GM12873 (cell line): ENCODE measurements around the gene COMMD6.

Experiments
- TF ChIP-seq, protein P1 (sequence below): IDR thresholded peaks from 2 replicates; pipeline ENCODE4 v1.5.1; 2012; ENCODE audit warnings: low read depth, mild to moderate bottlenecking, moderate library complexity, low read length, control low read depth; ENCODE audit not compliant: insufficient read depth; ENCODE audit errors: missing control alignments

Gene COMMD6

DNA sequence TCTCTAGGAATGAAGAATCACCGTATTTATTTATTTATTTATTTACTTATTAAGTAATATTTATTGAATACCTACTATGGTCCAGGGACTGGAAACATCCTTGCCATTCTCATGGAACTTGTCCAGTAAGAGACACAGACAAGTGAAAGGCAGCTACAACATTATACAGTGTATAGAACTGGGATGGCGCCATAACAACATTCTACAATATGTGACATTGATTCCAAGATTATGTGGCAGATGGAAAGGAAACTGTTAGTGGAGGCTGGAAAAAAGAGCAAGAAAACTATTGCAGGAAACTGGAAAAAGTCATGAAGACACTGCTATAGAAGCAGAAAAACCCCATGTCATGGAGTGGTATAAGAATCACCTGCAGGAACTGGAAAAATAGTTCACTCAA, 46.3 kb downstream of the COMMD6 start:
- TF ChIP-seq, protein P1, sequence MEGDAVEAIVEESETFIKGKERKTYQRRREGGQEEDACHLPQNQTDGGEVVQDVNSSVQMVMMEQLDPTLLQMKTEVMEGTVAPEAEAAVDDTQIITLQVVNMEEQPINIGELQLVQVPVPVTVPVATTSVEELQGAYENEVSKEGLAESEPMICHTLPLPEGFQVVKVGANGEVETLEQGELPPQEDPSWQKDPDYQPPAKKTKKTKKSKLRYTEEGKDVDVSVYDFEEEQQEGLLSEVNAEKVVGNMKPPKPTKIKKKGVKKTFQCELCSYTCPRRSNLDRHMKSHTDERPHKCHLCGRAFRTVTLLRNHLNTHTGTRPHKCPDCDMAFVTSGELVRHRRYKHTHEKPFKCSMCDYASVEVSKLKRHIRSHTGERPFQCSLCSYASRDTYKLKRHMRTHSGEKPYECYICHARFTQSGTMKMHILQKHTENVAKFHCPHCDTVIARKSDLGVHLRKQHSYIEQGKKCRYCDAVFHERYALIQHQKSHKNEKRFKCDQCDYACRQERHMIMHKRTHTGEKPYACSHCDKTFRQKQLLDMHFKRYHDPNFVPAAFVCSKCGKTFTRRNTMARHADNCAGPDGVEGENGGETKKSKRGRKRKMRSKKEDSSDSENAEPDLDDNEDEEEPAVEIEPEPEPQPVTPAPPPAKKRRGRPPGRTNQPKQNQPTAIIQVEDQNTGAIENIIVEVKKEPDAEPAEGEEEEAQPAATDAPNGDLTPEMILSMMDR: no peak

DNA sequence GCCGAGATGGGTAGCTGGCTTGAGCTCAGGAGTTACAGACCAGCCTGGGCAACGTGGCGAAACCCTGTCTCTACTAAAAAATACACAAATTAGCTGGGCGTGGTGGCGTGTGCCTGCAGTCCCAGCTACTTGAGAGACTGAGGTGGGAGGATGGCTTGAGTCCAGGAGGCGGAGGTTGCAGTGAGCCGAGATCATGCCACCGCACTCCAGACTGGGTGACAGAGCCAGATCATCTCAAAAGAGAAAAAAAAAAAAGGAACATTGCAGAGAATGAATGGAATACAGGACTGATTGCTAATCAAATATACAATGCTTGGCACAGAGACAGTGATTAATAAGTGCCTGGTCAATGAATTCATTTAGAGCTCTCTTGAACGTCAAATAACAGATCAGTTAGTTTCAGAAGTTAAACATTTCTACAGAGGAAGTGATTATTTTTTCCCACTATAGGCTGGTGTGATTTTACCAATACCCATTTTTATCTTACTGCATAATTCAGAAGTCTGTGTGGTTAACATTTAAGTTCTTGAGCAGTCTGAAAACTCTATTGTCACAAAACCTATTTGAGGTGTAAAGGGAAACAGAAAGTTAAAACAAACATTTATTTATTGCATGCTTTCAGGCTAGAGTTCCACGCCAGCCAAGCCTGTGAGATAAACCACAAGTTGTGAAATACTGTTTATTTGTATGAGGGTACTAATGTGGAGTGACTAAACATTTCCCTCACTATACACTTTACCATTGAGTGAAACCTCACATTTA, 48.0 kb downstream of the COMMD6 start:
- TF ChIP-seq, protein P1: no peak

DNA sequence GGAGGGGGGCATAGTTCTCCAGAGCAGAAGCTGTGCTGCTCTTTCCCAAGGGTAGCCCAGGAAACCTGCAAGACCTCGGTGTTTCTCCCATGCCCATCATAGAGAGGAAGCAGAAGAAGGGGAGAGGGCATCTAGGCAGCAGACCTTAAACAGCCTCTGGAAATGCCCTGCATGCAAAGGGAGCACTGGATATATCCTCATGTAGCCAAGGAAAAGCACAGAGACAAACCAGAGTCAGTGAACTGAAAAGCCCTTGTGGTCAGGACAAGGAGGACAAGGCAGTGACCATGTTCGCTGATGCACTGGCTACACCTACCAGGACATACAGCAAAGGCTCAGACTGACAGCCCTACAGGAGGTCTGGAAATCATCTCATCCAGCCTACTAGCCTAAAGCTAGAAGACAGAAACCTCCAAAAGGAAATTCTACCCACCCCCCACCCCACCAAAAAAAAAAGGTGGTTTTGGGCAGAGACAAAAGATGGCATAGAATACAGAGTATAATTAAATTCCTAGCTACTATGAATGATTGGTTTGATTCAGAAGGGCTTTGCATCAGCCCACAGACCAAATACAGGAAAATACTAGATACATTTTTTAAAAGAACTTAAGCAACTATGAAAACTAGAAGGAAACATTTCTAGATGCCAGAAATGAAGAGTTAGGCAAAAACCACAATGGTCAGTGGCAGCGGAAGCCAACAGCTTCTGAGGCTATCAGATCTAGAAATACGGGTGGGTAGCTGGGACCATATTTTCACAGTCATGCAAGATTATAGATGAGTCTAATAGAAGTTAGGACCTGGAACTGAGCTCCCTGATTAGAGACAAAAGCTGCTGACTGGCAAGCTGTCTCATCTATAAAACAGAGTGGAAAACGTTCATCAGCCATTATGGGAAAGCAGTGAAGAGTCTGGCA, 51.2 kb downstream of the COMMD6 start:
- TF ChIP-seq, protein P1: no peak

DNA sequence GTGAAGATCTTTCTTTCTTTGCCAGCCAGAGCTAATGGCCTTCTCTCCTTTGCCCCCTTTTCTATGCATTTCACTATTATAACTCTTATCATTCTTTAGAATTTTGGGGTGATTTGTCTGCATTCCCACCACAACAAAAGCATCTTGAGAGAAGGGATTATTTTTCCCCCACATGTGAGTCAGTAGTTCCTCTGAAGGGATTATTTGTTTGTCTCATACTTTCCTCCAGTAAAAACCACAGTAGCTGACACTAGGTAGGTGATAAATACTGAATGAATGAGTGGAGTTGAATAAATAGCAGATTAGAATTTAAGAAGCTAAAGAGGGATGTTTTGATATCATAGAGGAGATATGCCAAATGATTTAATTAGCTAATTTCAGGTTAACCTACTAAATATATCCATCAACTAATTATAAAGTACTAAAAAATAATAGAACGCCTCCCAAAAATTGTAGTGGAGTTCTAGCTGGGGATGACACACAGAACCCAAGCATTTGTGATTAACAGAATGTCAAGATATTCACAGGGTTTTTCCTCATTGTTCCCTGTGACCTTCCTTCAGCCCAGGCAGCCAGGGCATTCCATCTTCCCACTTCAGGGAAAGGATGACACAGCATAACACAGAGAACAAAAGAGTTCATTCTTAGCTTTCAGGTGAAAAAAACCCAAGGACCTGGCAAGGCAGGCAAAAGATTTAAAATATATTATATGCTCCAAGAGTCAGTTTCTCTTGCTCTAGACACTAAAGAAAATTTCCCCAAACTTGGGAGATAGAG, 52.2 kb downstream of the COMMD6 start:
- TF ChIP-seq, protein P1: no peak

DNA sequence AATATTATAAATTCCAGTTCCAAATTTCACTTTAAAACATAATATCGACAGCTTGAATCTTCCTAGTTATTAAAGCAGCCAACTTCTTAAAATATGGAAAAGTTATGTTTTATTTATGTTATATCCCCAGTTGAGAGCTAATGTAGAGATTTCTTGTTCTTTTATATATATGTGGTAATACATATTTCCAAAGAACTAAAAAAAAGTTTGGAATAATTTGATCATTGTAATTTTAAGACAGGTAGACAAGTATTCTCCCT, 54.9 kb downstream of the COMMD6 start:
- TF ChIP-seq, protein P1: no peak

DNA sequence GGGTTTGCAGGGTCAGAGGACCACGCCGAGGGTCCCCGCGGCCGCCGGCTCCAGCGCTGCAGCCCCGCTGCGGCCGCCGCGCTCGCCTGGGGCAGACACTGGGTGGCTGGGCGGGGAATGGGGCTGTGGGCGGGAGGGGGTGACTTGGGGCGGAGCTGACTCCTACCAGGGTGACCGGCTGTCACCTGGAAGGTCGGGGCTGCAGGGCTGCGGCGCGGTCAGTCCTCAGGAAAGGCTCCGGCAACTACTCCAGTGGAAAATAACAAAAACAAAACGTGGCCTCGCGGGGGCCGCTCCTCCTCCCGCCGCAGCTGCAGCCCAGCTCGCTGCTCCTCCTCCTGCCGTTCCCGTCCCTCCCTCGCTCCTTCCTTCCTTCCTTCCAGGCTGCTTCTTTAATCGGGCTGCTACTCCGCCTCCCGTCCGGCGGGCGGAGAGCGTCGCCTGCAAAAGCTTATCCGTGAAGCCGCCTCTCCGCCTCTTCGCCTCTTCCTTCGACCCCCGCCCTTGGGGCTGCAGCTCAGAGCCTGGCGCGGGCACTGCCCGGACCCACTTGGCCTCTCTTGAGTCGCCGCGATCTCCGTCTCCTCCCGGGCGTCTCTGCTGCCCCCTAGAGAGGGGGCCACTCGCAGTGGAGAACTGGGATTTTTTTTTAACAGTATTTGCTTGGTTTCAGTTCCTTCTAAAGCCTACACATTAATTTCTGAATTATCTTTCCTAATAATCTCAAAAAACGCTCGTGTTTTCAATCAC, 55.4 kb downstream of the COMMD6 start, which contains the start of gene TBC1D4:
TBC1D4 (minus strand) TSS at position 100 of the 750 bp plus-strand sequence. CDS start 402 bp downstream, outside the sequence.
- TF ChIP-seq, protein P1: peak; percentile 78
